HG02885 (cell line): ENCODE results near the gene NEURL1.
"Not testable (repeated sequence)": the region's sequence is repeated elsewhere in the genome, so short reads cannot be mapped to it uniquely, and the experiment has no call there.

ENCODE experiments used
- ATAC-seq: cut with Tn5 transposase; IDR thresholded peaks from one replicate; pipeline ENCODE4 v1.9.1; 2021; ENCODE audit warnings: mild to moderate bottlenecking; ENCODE audit not compliant: unreplicated experiment, poor library complexity

NEURL1 gene

DNA sequence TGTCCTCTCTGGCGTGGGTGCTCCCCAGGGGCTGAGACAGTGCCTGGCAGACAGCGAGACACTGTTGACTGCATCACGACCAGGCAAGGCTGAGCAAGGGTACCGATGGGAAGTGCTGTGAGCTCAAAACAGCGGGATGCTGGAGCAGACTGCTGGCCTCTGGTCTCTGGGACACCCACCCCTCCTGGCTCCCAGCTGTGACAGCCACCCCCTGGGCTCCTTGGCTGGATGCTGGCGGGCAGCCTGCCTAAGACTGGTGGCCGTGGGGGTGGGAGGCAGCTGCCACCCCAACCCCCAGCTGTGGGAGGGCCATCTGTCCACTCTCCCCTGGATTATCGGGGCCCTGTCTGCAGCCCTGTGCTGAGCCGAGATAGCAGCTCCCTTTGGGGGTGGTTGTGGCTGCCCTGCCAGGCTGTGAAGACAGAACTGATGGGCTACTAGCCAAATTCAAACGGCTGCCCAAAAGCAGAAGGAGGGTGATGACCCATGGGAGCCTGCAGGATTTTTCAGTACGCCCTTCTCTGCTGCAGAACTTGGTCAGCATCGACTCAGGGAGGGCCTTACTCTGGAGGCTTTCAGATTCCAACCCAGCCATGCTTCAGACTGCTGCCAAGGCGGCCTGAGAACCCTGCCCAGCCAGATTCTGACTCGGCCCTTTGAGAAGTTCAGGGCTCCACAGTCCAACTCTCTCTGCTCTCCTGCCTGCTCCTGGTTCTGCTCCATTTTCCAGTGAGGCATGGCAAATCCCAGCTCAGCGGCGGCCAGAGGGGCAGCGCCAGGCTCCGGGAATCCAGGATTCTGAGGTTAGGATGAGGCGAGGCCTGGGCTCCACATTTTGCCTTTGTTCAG is 125.3 kb downstream of the NEURL1 start:
- ATAC-seq: no peak

- no peak for ATAC-seq
These were observed 126.2 kb downstream of the NEURL1 start for GRCh38 chr10:103619424-103620351.

- ATAC-seq: no peak
These were observed 126.8 kb downstream of the NEURL1 start for GRCh38 chr10:103620352-103620740.

DNA sequence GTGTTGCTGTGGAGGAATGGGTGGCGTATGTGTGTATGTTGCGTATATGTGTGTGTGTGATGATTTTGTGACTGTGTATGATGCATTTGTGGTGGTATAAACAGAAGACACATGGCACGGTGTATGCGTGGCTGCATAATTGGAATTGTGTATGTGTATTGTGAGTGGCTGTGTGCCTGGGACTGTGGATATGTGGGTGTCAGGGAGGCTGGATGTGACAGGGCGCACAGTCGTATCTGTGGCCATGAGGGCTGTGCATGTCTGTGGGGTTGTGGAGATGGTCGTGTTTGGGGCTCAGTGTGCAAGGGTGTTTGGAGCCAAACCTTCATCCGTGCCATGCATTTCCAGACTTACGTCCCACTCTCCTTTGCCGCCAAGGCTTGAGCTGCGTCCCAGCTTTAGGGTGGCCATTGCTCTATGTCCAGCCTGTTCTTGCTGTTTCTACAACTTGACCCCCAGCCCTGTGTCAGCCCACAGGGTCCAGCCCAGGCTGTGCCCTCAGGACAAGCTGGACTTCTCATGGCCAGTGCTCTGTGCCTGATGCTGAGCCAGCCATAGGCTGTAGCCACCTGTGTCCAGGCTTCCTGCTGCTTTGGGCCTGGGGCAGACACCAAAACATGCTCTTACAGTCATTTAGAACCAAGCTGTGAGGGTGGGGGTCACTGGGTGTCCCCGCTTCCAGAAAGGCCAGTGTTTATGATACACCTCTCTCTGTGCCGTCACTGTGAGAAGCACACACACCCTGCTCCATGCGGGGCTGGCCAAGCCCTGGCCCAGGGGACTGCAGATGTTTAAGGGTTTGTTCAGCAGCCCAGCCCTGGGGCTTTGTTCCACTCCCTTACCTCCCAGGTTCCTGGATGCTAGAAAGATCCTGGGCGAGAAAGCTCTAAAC is 127.6 kb downstream of the NEURL1 start:
- no peak for ATAC-seq

DNA sequence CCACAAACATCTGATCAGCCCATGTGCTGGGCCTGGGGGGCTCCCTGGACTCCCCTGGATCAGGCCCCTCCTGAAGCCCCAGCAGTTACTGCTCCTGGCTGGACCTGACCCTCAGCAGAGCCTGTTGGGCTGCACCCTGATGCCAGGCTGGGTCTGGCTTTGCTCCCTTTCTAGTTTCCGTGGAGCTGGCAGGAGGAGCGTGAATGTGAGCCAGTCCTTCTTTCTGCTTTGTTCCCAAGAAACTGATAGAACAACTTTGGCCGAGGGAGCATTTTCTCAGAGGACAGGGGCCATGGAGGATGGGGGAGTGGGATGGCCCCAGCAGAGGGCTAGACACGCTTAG is 128.2 kb downstream of the NEURL1 start:
- no peak for ATAC-seq

DNA sequence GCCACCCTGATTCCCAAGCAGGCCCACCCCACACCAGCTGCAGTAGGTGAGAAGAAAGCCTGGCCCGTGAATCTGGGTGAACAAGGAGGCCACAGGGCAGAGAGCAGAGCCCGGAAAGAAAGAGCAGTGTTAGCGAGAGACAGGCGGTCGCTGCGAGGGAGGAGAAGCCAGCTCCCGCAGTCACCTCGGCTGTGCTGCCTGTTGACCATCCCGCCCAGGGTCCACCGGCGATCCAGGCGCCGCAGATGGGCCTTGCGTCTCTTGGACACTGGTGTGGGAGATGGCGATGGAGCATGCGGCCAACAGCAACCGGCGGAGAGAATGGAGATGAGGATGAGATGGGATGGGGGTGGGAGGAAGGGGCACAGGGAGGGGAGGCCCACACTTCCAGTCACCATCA is 128.8 kb downstream of the NEURL1 start:
- no peak for ATAC-seq

GRCh38 chr10:103622935-103623574 is 129.6 kb downstream of the NEURL1 start:
- ATAC-seq: no peak

DNA sequence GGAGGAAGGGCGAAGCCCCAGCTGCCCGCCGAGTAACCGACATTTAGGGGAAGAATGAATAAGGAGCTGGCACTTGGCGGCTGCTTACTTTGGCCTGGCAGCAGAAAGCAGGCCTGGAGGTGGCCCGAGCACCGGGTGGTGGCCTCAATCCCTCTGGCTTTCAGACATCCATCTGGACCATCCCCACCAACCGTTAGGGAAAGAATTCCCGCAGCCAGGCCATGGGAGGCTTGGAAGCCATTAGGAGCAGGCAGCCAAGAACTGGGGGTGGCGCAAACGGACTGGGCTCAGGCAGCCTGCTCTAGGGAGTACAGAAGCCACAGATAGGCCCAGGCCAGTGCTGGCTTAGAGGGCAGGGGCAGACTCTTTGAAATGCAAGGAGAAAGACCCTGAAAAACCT is 132.7 kb downstream of the NEURL1 start:
- no peak for ATAC-seq

- ATAC-seq: no peak
These were observed 133.8 kb downstream of the NEURL1 start for GRCh38 chr10:103627111-103627892.

GRCh38 chr10:103627893-103628292 is 134.4 kb downstream of the NEURL1 start:
- no peak for ATAC-seq

GRCh38 chr10:103629581-103629980 is 136.1 kb downstream of the NEURL1 start:
- no peak for ATAC-seq

- ATAC-seq: no peak
These were observed 136.7 kb downstream of the NEURL1 start for GRCh38 chr10:103630156-103630555.

GRCh38 chr10:103632247-103632642 is 138.7 kb downstream of the NEURL1 start:
- ATAC-seq: no peak

GRCh38 chr10:103632871-103633270 is 139.4 kb downstream of the NEURL1 start:
- not testable (repeated sequence) for ATAC-seq

GRCh38 chr10:103633846-103634245 is 140.3 kb downstream of the NEURL1 start:
- ATAC-seq: no peak

GRCh38 chr10:103635580-103635979 is 142.1 kb downstream of the NEURL1 start:
- ATAC-seq: no peak

DNA sequence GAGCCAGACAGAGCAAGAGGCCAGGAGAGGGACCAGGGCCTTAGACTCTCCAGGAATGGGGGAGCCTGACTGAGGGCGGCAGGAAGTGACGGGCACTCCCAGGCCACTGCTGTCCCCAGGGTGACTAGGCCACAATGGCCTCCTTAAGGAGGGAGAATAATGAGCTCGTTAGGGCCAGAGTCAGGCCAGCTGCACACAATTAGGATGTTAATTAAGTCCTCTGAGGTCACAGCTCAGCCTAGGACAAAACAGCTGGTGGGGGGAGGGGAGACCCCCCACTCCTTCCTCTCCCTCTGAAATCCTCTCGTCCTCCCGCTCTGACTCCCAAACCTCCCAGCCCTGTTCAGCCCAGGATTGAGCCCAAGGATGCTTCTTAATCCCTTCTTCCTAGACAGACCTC is 143.0 kb downstream of the NEURL1 start:
- ATAC-seq: no peak

DNA sequence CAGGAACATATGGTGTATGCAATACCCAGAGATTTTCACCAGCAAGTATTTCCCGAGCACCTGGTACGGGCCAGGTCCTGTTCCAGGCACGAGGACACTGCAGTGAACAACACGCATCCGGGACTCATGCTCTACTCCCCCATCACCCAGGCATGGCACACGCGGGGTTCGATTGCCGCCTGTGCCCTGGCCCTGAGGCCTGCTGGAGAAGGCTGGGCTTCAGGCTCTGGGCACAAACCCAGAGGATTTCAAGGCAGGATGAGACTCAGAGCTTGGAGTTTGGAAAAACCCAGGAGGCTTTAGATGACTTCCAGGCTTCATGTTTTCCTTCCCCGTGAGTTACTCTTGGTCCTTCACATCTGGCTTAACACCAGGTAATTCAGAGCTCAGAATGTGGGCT is 143.5 kb downstream of the NEURL1 start:
- no peak for ATAC-seq

DNA sequence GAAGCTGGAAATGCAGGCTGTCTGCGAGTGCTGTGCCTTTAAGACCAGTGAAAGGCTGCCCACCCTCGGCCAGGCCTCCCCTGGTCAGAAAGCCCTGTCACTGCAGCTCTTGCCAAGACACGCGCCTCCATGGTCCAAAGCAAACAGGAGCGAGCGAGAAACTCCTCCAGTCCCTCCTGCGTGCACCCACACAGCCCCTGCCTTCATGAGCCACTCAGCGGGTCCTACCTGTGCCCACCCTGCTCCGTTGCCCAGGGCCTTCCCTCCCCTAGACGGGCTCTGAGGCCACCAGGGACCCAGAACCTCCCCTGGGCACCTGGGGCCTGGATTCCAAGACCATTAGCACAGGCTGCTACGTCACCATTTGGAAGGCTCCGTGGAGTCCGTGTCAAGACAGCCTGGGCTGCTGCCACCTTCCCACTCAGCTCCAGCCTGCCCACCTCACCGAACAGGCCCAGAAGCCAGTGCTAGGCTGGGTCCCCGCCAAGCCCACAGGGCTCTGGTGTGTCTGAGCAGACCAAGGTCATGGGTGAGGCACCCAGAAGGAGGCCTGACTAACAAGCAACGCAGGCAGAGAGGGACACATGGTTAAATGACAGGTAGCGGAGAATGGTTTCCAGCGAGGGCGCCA is 144.5 kb downstream of the NEURL1 start:
- ATAC-seq: no peak
